Measurements from ENCODE around the gene CCT7. TPM values are rescaled to one million over a fixed set of nuclear protein-coding genes. Genes with fewer than 3 reads are reported as not detected.

Gene CCT7
- total and polyA plus RNA-seq, 2 of the 8 experiments (the other 6 are each of a cell fraction or from before 2014, with no cell fraction given) = 440 to 474 TPM

- H3K27me3 ChIP-seq (replicated peaks in 1 of 4; ENCODE audit: control insufficient read depth in 3 of 4, extremely low read depth in 1 of 4, insufficient read depth in 3 of 4, low read length in 3 of 4) = peaks cover 15 to 44% (median 33%) of the 10 kb centered on the region in 4 experiments
- H2AFZ ChIP-seq (ENCODE audit: low read length) = no peak overlapping the region
- H3K79me2 ChIP-seq (ENCODE audit: control insufficient read depth in 1 of 2, insufficient read depth in 2 of 2, low read length in 2 of 2) = no peaks in the 10 kb centered on the region
- no peaks in the 10 kb centered on the region for H3K79me1 ChIP-seq (ENCODE audit: low read depth, low read length)
- H3K27ac ChIP-seq (ENCODE audit: low read depth, low read length) = no peak overlapping the region
- no peak overlapping the region for H4K8ac ChIP-seq (ENCODE audit: extremely low read depth, insufficient read depth, low read length)
- H3K14ac ChIP-seq (ENCODE audit: insufficient read length) = no peak overlapping the region
- no peak overlapping the region for H3K23ac ChIP-seq (ENCODE audit: insufficient read length)
- no peak overlapping the region for H3K18ac ChIP-seq (ENCODE audit: extremely low read depth, low read length)
- H3K23me2 ChIP-seq (ENCODE audit: low read depth, low read length) = peaks cover 8% of the 10 kb centered on the region
- no peak overlapping the region for H3K4me2 ChIP-seq (ENCODE audit: insufficient read depth in 1 of 2, low read depth in 2 of 2, low read length in 2 of 2)
- H3K9me3 ChIP-seq (ENCODE audit: insufficient read depth in 2 of 2, low read depth in 1 of 2, low read length in 1 of 2) = no peaks in the 10 kb centered on the region
- no peak overlapping the region for H2BK12ac ChIP-seq (ENCODE audit: low read depth, low read length)
- no peak overlapping the region for H3K4me3 ChIP-seq (ENCODE audit: extremely low read depth in 1 of 4, insufficient read depth in 2 of 4, low read depth in 3 of 4, low read length in 4 of 4)
- H3K9ac ChIP-seq (replicated peaks in 1 of 4; ENCODE audit: extremely low read depth in 1 of 4, low read depth in 3 of 4, low read length in 3 of 4) = no peak overlapping the region
- TF ChIP-seq CREB1 (IDR thresholded peaks at IDR 0.05) = no peak
- TF ChIP-seq TAF7 (optimal IDR thresholded peaks at IDR 0.05; ENCODE audit: borderline replicate concordance, low read depth, low read length) = no peak
- TF ChIP-seq SIRT6 (IDR thresholded peaks at IDR 0.05; ENCODE audit: low read length) = no peak
- TF ChIP-seq CEBPB (IDR thresholded peaks at IDR 0.05; ENCODE audit: low read depth, low read length) = no peak
- no peak for TF ChIP-seq USF2 (IDR thresholded peaks at IDR 0.05; ENCODE audit: low read length)
- no peak overlapping the region for H3K56ac ChIP-seq (replicated peaks; ENCODE audit: insufficient read length, low read depth, low read length)
- peaks cover 6% of the 10 kb centered on the region in 2 experiments for H4K20me1 ChIP-seq (replicated peaks in 1 of 2; ENCODE audit: control insufficient read depth in 1 of 2, insufficient read depth in 2 of 2, low read length in 2 of 2)
- H2BK15ac ChIP-seq (ENCODE audit: low read length) = no peak overlapping the region
- 58% methylated on average over 2 of the region's 2 CpGs; no CpG with 5 or more reads in 1 of the 2 experiments for WGBS, 2 experiments (ENCODE audit: extremely low coverage in 1 of 2, insufficient coverage in 1 of 2, insufficient read length in 1 of 2, insufficient replicate concordance in 2 of 2, low coverage in 1 of 2, low lambda C conversion rate in 2 of 2, missing lambda C conversion rate in 1 of 2)
- no peak for FAIRE-seq
- no peak overlapping the region for H2BK120ac ChIP-seq (replicated peaks; ENCODE audit: low read depth, low read length)
- H3K4ac ChIP-seq (replicated peaks; ENCODE audit: insufficient read length, low read depth, low read length) = no peak overlapping the region
- no peak overlapping the region for H4K91ac ChIP-seq (replicated peaks; ENCODE audit: insufficient read length, low read length)
- no peak overlapping the region for H2AK5ac ChIP-seq (ENCODE audit: low read depth, low read length)
- no peak overlapping the region for H4K5ac ChIP-seq (ENCODE audit: insufficient read length, low read depth, low read length)
- no peak overlapping the region for H2BK20ac ChIP-seq (ENCODE audit: low read length)
- no peak for DNase-seq (ENCODE audit: low read depth in 1 of 2, low spot score in 2 of 2)
- H2BK5ac ChIP-seq (ENCODE audit: low read depth, low read length) = no peak overlapping the region
- H3K4me1 ChIP-seq (replicated peaks in 1 of 4; ENCODE audit: control insufficient read depth in 3 of 4, insufficient read depth in 4 of 4, low read length in 3 of 4) = peaks cover 0 to 8% (median 2%) of the 10 kb centered on the region in 4 experiments; a peak in 4 of 7 replicates
- ChIA-PET CTCF (ENCODE audit: partially characterized antibody) (interaction anchor here (1.0 to 1.6 kb wide), 3 partner anchors 16 to 63 kb away, joined by 3 to 4 read pairs (median 4); no protein-coding TSS in a partner anchor), POLR2A (ENCODE audit: partially characterized antibody) (no interaction called here)
- no peaks in the 10 kb centered on the region; a peak in 1 of 8 replicates for H3K36me3 ChIP-seq (ENCODE audit: control insufficient read depth in 2 of 4, insufficient read depth in 4 of 4, low read length in 3 of 4)
These were observed 63.0 kb downstream of the CCT7 start for GRCh38 chr2:73297151-73297559.

All from H1 (cell line).